Sciatic nerve (tissue), 2 donors: ENCODE data around the gene ARHGAP15. TPM values are rescaled to one million over a fixed set of nuclear protein-coding genes. Genes with fewer than 3 reads are reported as not detected.
A peak's percentile ranks its signal among the peaks of the same experiment; 100 is the strongest.

Experiments used
- ATAC-seq: fragments of 200-7000 bp; cut with Tn5 transposase; one replicate; pipeline ENCODE4 v1.9.1; 2020; ENCODE audit warnings: mild to moderate bottlenecking, moderate library complexity
- DNase-seq: peaks from one replicate; pipeline ENCODE4 v3.0.0-alpha.2; 2020; ENCODE audit warnings: low spot score
- intact Hi-C: fragments of 100-400 bp; cut with DNase I; formaldehyde crosslinking; loops from one replicate; pipeline ENCODE4 v1.14.2; 2022
- total RNA-seq: library from RNA; stranded (reverse); fragmentation: NEBNext Ultra II Directional; extraction: Animal tissue kit (Norgen Biotek cat#: 25700); gene quantifications from one replicate; pipeline ENCODE4 v1.2.1, GENCODE V29; 2021
- donor health status: DM: no; HTN: no; CAD: no.
- donor health status: DM: no; HTN: no; CAD: no.

ARHGAP15 gene
- total RNA-seq, 1 donor from 2014 or later, result 119 TPM

DNA sequence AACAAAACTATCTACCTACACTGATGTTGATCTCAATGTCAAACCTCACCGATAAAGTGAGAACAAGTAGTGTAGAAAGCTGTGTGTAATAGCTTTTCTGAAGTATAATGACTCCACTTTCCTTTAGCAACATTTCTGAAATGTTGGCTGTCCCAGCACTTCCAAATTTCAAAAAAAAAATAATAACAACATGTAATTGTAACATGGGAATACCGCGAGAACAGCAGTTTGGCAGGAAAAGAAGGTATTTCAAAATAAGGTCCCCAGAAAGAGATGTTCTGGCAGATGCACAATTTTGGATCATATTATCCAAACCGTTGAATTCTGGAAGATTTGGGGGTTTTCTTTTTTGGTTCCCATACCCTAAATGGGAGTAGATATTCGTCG lies 352.0 kb downstream of the ARHGAP15 start:
- intact Hi-C loops, result no loop called here
- no peak for DNase-seq
- ATAC-seq, result peak; percentile 83

DNA sequence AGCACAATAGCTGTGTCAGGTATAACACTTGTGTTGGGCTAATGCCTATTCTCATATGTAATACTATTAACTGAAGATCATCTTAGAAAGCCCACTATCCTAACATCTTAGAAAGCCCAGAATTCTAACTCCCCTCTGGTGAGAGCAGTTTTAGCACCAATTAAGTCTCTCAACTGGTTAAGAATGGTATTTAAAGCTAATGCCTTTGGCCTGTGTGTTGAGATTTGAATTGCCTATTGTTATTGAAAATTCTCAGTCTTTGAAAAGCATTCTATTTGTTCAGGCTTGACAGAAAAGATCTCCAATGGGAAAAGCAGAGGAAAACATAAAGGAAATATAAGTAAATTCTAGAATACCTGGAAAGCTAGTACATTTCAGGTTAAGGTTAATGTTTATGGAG lies 352.5 kb downstream of the ARHGAP15 start:
- ATAC-seq, result no peak

DNA sequence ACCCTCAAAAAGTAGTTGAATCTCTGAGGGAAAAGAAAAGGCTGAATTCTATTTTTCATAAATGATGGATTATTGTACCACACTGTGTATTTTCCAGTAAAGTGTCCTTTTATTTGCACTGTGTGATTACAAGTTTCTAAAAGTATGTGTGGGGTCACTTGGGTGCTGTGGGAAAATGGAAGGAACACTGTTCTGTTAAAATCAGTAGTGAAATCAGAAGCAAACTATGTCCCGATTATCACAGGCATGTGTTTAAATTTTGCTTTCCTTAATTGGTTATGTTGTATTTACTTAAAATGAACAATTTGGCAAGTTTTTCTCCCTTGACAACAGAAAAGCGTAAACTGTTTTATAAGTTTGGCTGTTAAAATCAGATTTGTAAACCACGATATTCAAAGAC lies 353.1 kb downstream of the ARHGAP15 start:
- no peak for DNase-seq
- peak; percentile 84 for ATAC-seq
- intact Hi-C loops, result no loop called here

More for the DNA sequence above, 352.5 kb downstream of the ARHGAP15 start:
- intact Hi-C loops, result no loop called here
- DNase-seq, result no peak

DNA sequence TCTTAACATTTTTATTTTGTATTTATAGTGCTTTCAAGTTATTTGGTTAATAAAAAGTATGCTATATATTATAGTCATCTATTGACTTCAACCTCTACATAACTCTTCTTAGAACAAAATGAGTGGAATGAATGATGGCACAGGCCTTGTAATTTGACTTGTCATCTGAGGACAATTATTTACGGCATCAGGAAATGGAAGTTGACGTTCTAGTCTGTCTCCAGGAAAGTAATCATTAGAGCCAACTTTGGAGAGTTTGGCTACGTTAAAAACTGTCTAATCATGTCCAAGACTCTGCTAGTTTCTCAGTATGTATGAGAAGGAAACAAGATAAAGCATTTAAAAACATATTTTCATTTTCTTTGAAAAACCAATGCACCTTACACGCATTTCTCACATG lies 353.6 kb downstream of the ARHGAP15 start:
- intact Hi-C loops, result no loop called here
- peak; percentile 49 for ATAC-seq
- no peak for DNase-seq

DNA sequence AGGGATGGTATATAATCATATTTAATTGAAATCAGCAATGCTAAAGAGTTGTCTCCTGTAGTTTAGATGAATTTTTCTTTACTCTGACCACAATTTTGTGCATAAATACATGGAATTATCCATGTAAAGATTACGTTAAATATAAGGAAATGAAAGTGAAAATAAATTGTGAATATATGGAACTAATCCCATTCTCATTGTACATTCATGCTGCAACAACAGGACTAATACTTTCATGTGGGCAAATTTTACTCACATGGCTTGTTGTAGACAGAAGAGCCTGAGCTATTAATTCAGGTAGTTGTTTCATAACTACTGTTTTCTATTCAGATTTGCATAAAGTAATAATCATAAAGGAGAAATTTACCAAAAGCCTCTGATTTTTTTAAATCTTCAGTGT lies 357.8 kb downstream of the ARHGAP15 start:
- DNase-seq (no peak), ATAC-seq (no peak)
- intact Hi-C loops, result no loop called here

DNA sequence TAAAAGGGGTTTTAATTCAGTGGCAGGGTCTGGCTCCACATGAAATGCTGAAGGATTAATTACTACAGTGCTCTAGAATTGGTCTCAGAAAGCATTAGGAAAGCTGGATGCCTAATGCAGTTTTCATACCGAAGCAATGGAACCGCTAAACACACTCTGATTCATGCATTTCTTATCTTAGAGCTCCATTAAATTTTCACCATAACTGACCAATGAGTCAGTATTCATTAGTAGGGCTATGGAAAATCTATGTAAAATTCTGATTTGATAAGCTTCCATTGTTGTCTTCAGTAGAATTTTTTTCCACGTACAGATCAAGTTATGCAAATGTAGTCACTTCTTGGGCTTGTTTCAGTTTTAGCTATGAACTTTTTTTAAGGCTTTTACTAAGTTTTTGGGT lies 359.9 kb downstream of the ARHGAP15 start:
- intact Hi-C loops, result no loop called here
- ATAC-seq, result no peak
- DNase-seq, result no peak

DNA sequence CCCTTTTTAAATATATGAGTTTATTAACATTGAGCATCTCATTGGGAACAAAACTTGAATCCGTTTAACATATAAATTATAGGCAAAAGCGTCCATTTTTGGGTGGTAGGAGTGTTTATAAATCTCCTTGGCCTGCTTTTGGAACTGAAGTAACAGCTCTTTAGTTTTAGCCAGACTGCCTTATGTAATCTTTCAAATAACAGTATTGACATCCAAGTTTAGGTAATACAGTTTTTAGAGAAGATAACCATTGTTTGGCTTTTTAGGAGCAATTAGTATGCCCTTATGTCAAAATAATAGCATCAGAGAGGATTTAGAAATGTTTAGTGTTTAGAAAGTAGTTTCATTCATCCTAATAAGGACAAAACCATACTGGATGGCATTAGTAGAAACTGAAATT lies 361.9 kb downstream of the ARHGAP15 start:
- no peak for ATAC-seq
- DNase-seq, result no peak
- intact Hi-C loops, result no loop called here

DNA sequence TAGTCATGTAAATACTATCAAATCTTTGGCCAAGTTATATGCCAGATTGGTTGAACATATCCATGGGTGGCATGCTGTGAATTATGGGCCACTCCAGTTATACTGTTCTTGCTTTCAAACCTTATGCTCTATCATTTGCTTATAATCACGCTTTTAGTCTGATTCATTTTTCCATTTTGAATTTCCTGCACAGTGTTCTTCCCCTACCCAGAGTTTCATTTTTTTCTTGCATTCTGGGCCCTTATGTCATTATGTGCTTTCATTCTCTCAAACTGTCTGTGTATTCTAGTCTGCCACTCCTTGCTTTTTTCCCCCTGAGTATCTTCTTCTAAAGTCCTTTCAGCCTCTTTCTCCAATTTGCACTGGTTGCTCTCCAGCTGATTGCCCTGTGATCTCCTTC lies 364.1 kb downstream of the ARHGAP15 start:
- intact Hi-C loops, result no loop called here
- ATAC-seq, result no peak
- no peak for DNase-seq

DNA sequence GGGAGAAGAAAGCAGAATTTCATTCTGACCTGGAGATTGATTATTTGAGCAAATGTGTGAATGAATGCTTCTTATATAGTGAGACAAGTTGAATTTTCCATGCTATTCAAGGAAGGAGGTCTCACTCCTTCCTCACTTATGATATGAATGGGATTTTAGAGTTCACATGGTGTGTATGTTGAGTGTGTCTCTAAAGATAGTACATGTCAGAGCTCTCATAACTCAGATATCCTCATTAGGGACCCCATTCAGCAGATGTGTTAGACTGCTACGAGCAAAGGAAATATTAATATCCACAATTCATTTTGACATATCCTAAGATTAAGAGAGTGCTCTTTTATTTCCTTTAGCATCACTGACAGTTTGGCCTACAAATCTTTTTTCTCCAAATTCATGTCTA lies 368.5 kb downstream of the ARHGAP15 start:
- intact Hi-C loops, result no loop called here
- no peak for DNase-seq
- ATAC-seq, result no peak

DNA sequence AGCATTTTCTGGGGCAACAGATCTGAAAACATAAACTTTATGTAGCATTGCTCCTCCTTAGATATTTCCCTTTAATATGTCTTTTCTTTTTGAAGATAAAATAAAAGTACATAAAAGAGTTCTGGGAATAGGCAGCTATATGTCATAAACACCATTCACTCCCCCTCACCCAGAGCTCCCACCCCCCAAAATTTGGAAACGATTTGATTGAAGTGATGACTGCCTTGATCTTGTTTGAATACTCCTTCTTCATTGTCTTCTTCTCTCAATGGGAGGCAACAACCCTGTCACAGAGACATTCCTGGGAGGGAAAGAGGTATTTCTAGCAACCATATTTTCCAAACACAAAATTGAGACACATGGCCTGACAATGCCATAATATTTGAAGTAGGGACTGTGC lies 369.3 kb downstream of the ARHGAP15 start:
- DNase-seq, result no peak
- ATAC-seq, result no peak
- intact Hi-C loops, result no loop called here

DNA sequence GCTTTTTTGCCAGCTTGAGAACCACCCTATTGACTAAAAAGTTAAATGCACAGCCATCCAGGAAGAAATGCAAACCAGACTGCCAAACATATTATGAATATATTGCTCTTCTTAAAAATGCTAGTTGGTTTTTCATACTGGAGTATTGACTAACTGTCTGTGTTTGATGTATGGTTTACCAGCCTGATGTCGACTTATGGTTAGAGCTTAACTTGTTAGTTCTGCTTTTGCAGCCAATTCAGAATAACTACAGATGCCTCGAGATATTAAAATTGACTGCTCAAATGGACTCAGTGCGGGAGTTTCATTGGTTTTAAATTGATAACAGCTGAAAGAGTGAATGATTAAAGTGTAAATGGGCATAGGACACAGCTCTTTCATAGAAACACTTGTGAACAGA lies 369.8 kb downstream of the ARHGAP15 start:
- DNase-seq (no peak), ATAC-seq (no peak)
- intact Hi-C loops, result no loop called here

DNA sequence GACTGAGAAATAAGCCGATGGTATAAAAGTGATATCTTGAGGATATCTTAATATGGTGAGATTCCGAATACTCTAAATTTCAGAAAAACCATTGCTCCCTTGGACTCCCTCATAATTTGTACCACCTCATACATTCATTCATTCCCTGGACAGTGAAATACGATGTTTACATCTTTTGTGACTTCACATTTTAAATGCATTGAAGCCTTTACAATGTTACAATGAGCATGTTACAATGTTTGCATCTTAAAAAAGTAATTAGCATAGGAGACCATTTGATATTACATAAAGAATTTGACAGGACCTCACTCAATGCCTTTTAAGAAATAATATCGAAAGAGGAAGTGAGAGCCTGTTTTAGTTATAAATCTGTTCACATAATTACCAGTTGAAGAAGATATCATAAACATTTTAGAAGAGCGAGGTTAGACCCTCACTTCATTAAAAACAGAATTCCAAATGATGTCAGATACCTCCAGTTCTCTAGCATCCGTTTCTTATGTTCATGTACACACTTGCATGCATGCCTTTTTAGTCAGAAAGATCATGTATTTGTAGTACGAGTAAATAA lies 372.0 kb downstream of the ARHGAP15 start:
- DNase-seq (no peak), ATAC-seq (no peak)
- intact Hi-C loops, result no loop called here

DNA sequence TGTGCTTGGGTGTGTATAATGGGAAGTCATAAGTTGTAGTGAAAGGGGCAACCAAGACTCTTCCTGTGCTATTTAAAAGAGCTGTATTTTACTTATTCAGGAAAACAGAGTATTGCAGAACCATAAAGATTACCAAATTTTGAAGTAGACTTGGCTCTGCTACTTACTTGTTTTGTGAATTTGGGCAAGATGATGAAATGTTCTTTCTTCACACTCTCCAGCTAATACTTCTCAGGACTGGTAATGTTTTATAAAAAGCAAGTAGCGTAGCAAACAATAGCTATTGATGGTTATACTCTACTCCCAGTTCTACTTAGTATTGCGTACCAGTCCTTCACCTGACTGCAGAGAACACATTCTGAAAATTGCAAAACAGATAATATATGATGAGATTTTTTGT lies 374.1 kb downstream of the ARHGAP15 start:
- intact Hi-C loops, result no loop called here
- ATAC-seq (peak; percentile 68), DNase-seq (no peak)

DNA sequence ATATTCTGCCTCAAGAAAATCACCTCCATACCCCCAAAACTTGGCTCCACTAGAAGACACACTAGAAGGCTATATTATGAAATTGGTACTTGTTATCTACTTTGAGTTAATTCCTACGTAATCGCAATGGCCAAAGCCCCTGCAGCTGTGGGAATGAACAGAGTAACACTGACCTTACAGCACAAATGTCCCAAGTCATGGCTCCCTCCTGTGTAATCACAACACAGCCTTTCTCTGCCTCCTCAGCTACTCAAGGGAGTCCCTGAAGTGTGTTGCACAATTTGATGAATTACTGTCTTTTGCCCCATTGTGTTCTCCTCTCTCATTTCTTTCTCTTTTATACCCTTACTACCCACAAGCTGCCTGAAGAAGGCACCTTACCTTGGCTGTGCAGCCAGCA lies 375.2 kb downstream of the ARHGAP15 start:
- no peak for DNase-seq
- ATAC-seq, result peak; percentile 82
- intact Hi-C loops, result no loop called here

DNA sequence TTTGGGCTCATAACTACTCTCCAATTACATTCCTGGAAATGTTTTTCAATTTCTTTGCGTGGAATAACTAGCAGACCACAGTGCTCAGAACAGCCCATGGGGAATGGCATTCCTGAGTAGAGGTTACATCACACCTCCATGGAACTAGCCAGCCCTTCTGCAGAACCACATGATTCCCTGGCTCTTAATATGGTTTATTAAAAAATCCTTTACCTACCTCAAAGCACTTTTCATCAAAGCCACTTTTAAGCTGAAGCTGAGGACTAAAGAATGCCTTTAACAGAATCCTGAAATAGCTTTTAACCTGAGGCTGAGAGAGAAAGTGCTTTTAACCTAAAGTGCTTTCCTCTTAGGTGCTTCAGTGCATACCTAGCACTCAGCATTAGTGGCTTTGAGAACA lies 376.3 kb downstream of the ARHGAP15 start:
- peak; percentile 71 for ATAC-seq
- DNase-seq, result no peak
- intact Hi-C loops, result no loop called here

DNA sequence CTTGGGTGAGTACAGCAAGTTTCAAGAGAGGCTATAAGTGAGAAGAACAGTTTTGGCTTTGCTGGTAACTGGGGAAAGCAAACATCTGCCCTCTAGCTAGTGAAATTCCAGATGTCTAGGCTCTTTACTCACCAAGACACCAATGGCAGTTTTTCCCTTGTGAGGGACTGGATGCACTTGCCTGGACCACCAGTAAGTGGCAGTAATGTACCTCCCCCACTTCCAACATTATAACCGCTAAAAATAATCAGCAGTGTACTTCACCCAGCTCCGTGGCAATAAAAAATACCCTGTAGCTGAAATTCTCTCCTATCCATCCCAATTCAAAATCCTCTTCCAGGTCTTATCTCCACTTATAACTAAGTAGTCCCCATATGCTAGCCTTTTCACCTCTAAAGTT lies 383.9 kb downstream of the ARHGAP15 start:
- ATAC-seq (peak; percentile 86), DNase-seq (peak; percentile 62)
- intact Hi-C loops, result no loop called here

DNA sequence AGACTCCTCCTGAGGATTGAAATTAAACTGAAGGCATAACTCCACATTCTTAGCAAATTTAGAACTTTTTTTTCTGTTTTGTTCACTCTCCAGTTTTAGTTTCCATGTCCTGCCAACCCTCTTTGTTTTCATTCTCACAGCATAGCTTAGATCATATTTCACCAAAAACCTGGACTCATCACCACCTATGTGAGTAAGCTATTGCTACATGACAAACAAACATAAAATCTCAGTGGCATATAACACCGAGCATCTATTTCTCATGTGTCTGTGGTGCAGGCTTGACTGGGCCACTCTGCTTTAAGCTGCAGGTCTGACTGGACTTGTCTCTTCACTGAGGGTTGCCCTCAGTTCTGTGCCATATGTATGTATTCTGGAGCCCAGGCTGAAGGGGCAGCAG lies 385.2 kb downstream of the ARHGAP15 start:
- intact Hi-C loops, result no loop called here
- ATAC-seq, result no peak
- DNase-seq, result no peak

DNA sequence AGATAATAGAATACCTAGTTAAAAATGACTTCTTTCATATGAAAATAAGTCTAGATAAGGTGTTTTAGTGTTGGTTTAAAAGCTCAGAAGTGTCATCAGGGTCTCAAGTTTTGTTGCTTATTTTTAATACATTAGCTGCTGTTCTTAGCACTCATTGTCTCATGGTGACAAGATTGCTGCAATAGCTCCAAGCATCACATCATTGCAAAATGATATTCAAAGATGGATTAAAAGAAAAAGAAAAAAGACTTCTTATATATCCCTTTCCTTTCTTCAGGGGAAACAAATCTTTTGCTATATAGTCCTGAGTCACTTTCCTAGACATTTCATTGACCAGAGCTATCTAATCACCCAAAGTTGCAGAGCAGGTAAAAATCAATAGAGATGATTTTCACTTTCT lies 386.1 kb downstream of the ARHGAP15 start:
- ATAC-seq (no peak), DNase-seq (no peak)
- intact Hi-C loops, result no loop called here

DNA sequence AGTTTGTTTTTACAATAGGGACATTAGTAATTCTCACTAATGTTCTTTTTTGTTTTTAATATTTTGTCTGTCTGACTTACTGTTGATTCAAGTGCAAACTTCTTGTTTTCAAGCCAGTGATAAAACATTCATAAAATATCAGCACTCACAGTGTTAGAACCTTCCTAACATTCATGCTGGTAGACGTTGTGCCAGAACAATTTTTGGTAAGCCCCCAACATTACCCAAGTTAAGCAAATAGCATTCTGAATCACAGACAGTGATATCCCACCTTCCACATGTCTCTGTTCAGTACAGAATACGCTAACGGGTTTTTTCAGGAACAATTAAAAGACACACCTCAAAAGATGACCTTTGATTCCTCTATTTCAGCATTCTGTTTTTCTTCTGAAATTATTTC lies 390.3 kb downstream of the ARHGAP15 start:
- intact Hi-C loops, result no loop called here
- DNase-seq (no peak), ATAC-seq (peak; percentile 28)

DNA sequence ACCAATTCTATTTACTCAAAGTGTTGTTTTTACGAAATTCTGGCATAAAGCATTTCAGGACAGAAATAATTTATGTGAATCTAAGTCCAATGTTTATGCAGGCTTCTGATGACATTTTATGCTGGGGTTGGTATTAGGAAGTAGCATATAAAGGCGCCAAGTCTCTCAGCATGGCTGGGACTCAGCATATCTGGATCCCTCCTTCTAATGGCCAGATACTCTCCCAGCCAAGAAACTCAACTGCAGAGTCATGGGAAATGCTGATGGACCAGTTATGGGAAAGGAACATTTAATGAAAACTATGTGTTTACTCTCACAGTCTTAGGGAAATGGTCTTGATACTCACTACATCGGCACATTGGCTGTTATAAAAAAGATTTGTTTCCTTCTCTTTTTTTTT lies 392.2 kb downstream of the ARHGAP15 start:
- DNase-seq, result no peak
- intact Hi-C loops, result no loop called here
- ATAC-seq, result no peak

DNA sequence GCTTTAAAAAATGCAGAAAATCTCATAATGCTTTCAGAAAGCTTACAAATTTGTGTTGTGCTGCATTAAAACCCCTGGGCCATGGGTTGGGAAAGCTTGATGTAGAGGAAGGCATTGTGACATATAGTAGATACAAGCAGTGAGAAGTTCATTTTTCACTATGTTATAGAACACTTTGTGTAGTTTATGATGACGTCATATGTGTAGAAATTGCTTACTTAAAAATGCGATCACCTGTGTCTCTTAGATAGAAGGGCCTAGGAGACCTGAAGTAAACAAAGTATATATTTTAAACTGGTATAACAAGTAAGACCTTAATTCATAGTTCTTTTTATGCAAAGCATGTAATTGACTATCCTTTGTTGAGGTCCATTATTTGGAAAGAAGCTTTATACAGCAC lies 393.5 kb downstream of the ARHGAP15 start:
- ATAC-seq (no peak), DNase-seq (no peak)
- intact Hi-C loops, result no loop called here

DNA sequence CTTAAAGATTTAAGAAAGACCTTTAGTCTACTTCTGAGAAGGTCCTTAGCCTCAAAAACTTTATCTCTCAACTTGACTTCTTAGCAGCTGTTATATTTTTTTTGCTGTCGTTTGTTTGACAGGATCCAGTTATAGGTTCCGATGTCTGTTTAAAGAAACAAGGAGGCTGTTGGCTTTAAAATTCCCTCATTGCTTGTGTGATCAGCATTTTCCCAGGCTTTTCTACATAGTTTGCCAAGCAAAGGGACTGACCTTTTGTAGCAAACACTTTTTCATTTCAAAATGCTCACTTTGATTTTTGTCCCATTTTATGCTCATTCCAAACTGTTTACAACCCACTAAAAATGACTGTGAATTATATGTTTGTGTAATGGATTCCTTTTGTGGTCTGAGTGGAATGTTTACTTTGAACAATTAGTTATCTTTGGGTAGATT lies 394.9 kb downstream of the ARHGAP15 start:
- no peak for DNase-seq
- ATAC-seq, result no peak
- intact Hi-C loops, result no loop called here
